Amniotic stem cell (primary cell): ENCODE measurements around the gene LTBP1.
"Not testable (repeated sequence)": the region's sequence is repeated elsewhere in the genome, so short reads cannot be mapped to it uniquely, and the experiment has no call there.

Source experiments
- DNase-seq: peaks from one replicate; lab custom pipeline; 2025; lab: John Stamatoyannopoulos, UW

LTBP1 gene

GRCh38 chr2:33142810-33143209, 196.1 kb downstream of the LTBP1 start:
- no peak for DNase-seq

- DNase-seq, result no peak
Observed at GRCh38 chr2:33144243-33144642, 197.5 kb downstream of the LTBP1 start.

DNA sequence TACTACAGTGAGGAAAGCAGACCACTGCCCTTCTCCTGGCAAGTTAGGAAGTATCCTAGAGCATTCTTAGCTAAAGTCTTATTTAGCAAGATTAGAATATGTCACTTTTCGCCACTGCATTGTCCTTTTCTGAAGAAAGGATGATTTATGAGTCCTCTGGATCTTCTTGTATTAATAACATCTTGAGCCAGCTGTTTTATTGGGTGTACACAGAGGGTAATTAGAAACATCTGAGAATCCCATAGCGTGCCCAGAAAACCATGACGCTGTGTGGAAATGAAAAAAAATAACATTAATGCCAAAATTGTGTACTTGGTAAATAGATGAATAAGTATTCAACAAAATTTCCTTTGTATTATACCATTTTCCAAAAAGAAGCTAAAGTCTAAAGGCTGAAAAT, 198.7 kb downstream of the LTBP1 start:
- DNase-seq, result no peak

- DNase-seq, result no peak
Observed at GRCh38 chr2:33146102-33146501, 199.3 kb downstream of the LTBP1 start.

GRCh38 chr2:33153008-33153407, 206.3 kb downstream of the LTBP1 start:
- DNase-seq, result peak; percentile 35

DNA sequence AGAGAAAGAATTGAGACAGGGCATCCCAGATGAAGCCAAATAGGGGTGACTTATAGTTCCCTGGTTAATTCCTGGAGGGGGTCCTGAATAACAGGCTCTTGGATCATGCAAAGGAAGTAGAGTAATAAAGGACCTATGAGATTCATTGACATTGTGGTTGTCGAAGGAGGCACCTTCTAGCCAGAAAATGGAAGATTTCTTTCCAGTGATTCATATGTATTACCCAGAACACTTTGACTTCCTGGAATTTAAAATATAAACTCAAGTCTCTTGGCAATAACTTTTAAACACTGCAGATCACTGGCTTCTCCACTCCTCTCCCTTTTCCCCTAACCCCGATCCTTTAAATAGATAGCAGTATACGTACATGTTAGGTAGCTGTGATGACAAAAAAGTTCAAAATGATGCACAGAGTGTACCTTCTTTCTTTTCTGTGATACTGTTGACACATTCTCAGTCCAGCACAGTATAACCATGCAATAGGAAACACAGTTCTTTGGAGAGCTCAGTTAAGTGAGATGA, 211.8 kb downstream of the LTBP1 start:
- no peak for DNase-seq

DNA sequence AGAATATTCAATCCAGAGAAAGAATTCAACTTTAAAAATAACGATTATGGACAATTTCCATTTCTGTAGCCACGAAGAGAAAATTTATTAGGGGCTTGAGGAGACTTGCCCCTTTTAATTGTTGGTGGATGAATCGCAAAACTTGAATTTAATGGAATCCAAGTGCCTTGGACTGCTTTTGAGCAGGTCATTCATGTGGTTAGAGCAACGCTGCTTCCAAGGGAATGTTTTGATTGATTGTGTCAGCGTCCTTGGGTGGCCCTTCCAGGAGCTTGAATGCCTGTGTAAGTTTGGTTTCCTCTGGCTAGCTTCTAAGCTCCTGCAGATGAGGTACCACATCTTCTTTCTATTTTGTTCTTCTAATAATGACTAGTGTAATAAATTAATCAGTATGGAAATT, 213.4 kb downstream of the LTBP1 start:
- DNase-seq, result no peak

- DNase-seq, result peak; percentile 71
Observed at GRCh38 chr2:33166287-33166881, 219.6 kb downstream of the LTBP1 start.

DNA sequence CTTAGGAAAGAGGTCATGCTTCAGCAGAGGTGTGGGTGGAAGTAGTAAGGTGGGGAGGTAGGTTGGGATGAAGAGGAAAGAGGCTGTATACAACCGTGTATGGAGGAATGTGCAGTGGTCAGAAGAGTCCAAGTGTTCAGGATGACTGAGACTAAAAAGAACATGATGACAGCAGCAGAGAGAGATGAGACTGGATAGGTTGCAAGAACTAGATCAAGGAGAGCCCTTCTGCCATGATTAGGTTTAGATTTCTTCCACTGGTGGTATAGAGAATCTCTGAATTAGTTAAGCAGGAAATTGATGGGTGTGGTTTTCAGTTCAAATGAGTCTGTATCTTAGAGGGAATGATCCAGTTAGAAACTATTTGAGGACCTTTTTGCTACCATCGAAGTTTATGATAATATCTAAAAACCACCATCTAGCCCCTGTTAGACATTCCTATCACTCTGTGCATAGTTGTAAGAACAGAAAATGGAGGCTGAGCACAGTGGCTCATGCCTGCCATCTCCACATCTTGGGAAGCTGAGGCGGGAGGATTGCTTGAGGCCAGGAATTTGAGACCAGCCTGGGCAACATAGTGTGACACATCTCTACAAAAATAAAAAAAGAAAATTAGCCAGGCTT, 221.0 kb downstream of the LTBP1 start:
- DNase-seq, result no peak

DNA sequence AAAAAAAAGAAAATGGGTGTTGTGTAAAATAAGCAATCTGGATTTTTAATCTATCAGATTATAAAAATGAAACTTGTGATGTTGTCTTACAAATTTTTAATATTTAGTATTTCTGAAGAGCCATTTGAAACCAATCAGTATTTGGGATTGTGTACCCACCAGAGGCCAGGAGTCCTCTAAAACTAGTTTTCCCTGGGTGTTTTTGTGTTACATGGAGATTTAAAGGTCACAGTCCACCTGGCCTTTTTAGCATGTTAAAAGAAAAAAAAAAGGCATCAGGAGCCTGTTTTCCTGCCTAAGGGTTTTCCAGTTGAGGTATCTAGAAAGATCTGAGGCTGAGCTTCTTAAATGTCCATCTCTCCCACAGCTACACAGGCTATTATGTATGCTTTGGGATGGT, 221.7 kb downstream of the LTBP1 start:
- DNase-seq, result no peak

GRCh38 chr2:33168922-33169321, 222.2 kb downstream of the LTBP1 start:
- no peak for DNase-seq

DNA sequence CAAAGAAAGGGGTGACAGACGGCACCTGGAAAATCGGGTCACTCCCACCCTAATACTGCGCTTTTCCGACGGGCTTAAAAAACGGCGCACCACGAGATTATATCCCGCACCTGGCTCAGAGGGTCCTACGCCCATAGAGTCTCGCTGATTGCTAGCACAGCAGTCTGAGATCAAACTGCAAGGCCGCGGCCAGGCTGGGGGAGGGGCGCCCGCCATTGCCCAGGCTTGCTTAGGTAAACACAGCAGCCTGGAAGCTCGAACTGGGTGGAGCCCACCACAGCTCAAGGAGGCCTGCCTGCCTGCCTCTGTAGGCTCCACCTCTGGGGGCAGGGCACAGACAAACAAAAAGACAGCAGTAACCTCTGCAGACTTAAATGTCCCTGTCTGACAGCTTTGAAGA, 223.5 kb downstream of the LTBP1 start:
- not testable (repeated sequence) for DNase-seq

- DNase-seq, result no peak
Observed at GRCh38 chr2:33177627-33178026, 230.9 kb downstream of the LTBP1 start.

GRCh38 chr2:33178209-33178608, 231.5 kb downstream of the LTBP1 start:
- no peak for DNase-seq

- no peak for DNase-seq
Observed at GRCh38 chr2:33180915-33181314, 234.2 kb downstream of the LTBP1 start.

DNA sequence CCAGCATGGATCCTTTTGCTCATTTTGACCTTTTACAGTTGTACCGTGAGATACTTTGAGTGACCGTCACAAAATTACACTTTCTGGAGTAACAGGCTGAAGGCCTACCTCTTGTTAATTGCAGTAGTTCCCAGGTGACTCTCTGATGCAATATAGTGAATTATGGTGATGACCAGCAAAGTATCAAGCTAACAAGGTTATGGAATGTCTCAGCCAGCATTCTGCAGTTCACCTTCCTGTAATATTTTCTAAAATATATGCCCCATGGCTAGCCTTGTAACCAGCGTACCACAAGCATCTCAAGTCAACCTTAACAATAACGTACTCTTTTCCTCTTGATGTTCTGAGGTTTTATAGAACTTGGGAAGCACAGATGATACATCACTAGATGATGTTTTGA, 234.7 kb downstream of the LTBP1 start:
- no peak for DNase-seq

DNA sequence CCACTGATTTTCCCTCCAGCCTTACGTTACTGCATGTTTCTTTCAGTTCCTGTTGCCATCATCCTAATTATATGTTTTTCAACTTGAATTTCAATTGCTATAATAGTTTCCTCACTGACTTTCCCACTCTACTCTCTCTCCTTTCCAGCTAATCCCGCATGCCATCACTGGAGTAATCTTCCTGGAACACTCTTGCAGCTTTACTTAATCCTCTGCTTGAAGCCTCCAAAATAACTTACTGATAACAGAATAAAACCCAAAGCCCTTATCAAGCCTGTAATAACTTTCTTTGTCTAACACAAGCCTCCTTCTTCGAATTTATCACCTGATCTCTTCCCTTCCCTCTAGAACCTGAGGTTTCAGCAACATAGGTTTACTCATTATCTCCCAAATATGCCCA, 237.3 kb downstream of the LTBP1 start:
- no peak for DNase-seq

- DNase-seq, result no peak
Observed at GRCh38 chr2:33186937-33187336, 240.2 kb downstream of the LTBP1 start.

DNA sequence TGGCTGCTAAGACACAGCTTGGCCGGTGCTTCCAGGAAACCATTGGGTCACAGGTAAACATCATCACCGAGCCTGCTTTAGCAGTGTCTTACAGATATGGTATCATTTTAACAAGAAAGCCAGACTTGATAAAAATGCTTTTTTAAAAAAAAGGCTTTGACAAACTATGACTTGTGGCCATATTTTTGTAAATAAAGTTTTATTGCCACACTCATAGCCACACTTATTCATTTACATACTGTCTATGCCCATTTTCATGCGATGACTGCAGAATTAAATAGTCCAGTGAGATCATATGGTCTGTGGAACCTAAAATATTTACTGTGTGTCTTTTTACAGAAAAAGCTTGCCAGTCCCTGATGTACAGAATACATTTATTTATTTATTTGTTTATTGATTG, 242.0 kb downstream of the LTBP1 start:
- no peak for DNase-seq

DNA sequence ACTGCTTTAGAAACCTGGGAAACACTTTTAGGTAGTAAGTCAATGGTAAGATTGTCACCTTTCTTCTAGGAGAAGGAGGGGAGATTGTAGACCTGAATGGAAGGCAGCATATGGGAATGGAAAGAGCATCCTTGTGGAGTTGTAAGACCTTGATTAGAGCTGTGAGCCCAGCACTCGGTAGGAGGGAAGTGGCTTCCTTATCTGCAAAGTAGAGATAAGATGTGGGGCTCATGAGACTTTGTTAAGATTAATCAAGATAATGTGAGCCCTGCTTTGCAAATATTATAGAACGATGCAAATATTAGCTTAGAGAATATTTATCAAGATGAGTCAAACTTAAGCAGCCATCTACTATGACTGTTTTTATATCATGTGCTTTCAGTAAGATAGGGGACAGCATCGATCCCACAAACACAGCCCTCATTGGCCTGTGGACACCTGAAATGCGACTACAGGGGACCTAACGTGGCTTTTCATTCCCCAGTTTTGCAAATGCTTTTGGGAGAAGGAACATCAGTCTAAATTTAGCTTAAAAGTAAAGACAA, 243.7 kb downstream of the LTBP1 start:
- DNase-seq, result no peak

GRCh38 chr2:33195891-33196290, 249.1 kb downstream of the LTBP1 start:
- no peak for DNase-seq

DNA sequence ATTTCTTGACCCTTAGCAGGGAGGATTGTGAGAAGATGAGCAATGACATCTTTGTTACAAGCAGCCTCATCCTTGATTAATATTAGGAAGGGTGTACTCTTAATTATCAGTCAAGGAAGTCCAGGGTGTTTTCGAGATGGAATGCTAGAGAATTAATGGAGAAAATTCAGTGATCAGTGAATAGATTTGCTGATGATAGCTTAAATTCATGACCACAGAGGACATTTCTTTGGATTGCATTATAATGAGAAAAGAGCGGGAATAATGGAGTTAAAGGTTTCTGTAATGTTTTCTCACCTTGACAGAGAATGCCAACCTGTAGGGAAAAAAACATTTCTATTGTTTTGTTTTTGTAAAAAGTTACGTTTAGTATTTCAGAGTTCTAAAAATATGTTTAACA, 249.9 kb downstream of the LTBP1 start:
- no peak for DNase-seq

GRCh38 chr2:33197198-33197938, 250.6 kb downstream of the LTBP1 start:
- no peak for DNase-seq
